B cell (primary cell): Measurements from ENCODE around the gene POLQ. TPM values are rescaled to one million over a fixed set of nuclear protein-coding genes. Genes with fewer than 3 reads are reported as not detected.

Experiments used
- ATAC-seq: fragments of 200-7000 bp; cut with Tn5 transposase; one replicate; pipeline ENCODE4 v1.10.0; 2021; ENCODE audit warnings: low read depth, mild to moderate bottlenecking, moderate number of reproducible peaks, moderate library complexity
- CTCF ChIA-PET: fragments of 350-600 bp; sonication (Branson Sonifier 250); formaldehyde crosslinking; loops from one replicate; lab custom pipeline; 2021; ENCODE audit warnings: antibody characterized with exemption, inconsistent platforms; lab: Charles Lee
- POLR2A ChIA-PET: fragments of 350-600 bp; sonication (Branson Sonifier 250); formaldehyde crosslinking; loops from one replicate; lab custom pipeline; 2021; ENCODE audit warnings: antibody characterized with exemption; lab: Charles Lee
- DNase-seq: peaks from one replicate; pipeline ENCODE4 v3.0.0; 2013
- H2AFZ ChIP-seq: 2 replicates; pipeline ENCODE4 v1.6.1; 2012; ENCODE audit warnings: mild to moderate bottlenecking, low read depth, low read length; ENCODE audit not compliant: insufficient read depth, poor library complexity, severe bottlenecking
- H3K27ac ChIP-seq, 2 donors: 1 replicate in 1 of 2; 2 replicates in 1 of 2; pipeline ENCODE4 v1.5.1; 2012 to 2013; ENCODE audit warnings: low read length in 2 of 2, mild to moderate bottlenecking in 2 of 2, moderate library complexity in 1 of 2
- H3K27me3 ChIP-seq, 4 experiments: fragments of 200-600 bp in 1 of 4; sonication (generic) in 1 of 4; replicated peaks in 1 of 4; 1 replicate in 2 of 4; 2 replicates in 2 of 4; pipeline versions ENCODE4 v1.6.1 to v1.7.0; 2013 to 2016; ENCODE audit warnings: low read length in 3 of 4, mild to moderate bottlenecking in 2 of 4, mixed read lengths in 1 of 4, moderate library complexity in 1 of 4; ENCODE audit not compliant: insufficient read depth in 4 of 4, control insufficient read depth in 3 of 4; ENCODE audit errors: control extremely low read depth in 1 of 4
- H3K36me3 ChIP-seq, 2 experiments: replicated peaks in 1 of 2; 1 replicate in 1 of 2; 2 replicates in 1 of 2; pipeline versions ENCODE4 v1.6.1 to v1.7.1; 2013; ENCODE audit warnings: low read length in 1 of 2; ENCODE audit not compliant: insufficient read depth in 2 of 2, control insufficient read depth in 1 of 2; ENCODE audit errors: control extremely low read depth in 1 of 2, extremely low read depth in 1 of 2
- H3K4me1 ChIP-seq, 2 donors: fragments of 200-600 bp in 1 of 2; sonication (generic) in 1 of 2; 1 replicate in 1 of 2; 2 replicates in 1 of 2; pipeline versions ENCODE4 v1.5.1 to v1.6.1; 2013 to 2017; ENCODE audit warnings: low read length in 2 of 2; ENCODE audit not compliant: control insufficient read depth in 2 of 2, insufficient read depth in 2 of 2
- H3K4me2 ChIP-seq: replicated peaks from 2 replicates; pipeline ENCODE3; 2012; ENCODE audit warnings: mild to moderate bottlenecking, low read depth, low read length; ENCODE audit not compliant: poor library complexity, severe bottlenecking
- H3K4me3 ChIP-seq, 5 experiments: fragments of 200-600 bp in 1 of 5; sonication (generic) in 1 of 5; 1 replicate in 3 of 5; 2 replicates in 2 of 5; pipeline versions ENCODE4 v1.5.1 to v1.7.0; 2011 to 2016; ENCODE audit warnings: low read length in 4 of 5, mild to moderate bottlenecking in 4 of 5, low read depth in 2 of 5, control low read depth in 1 of 5, moderate library complexity in 1 of 5; ENCODE audit not compliant: insufficient read depth in 1 of 5; ENCODE audit errors: control extremely low read depth in 1 of 5, extremely low read depth in 1 of 5
- H3K79me2 ChIP-seq: fragments of 200-600 bp; sonication (generic); one replicate; pipeline ENCODE4 v1.6.0; 2016; ENCODE audit warnings: low read length; ENCODE audit not compliant: control insufficient read depth, insufficient read depth
- H3K9ac ChIP-seq: fragments of 200-600 bp; sonication (generic); 2 replicates; pipeline ENCODE4 v1.6.1; 2017; ENCODE audit warnings: mild to moderate bottlenecking, low read length, moderate library complexity
- H3K9me3 ChIP-seq, 3 donors: one replicate each; pipeline versions ENCODE4 v1.6.1 to v1.7.1; 2013; ENCODE audit warnings: low read length in 2 of 3; ENCODE audit not compliant: control insufficient read depth in 2 of 3, insufficient read depth in 1 of 3; ENCODE audit errors: control extremely low read depth in 1 of 3
- H4K20me1 ChIP-seq: 2 replicates; pipeline ENCODE4 v1.6.0; 2012; ENCODE audit warnings: mild to moderate bottlenecking, low read length; ENCODE audit not compliant: insufficient read depth, control insufficient read depth, poor library complexity, severe bottlenecking
- H3K27ac Mint-ChIP-seq: one replicate; pipeline ENCODE4 v1.8.0; 2021; ENCODE audit warnings: mixed read lengths
- H3K27me3 Mint-ChIP-seq: one replicate; pipeline ENCODE4 v1.8.0; 2021; ENCODE audit warnings: mixed read lengths
- H3K4me1 Mint-ChIP-seq: one replicate; pipeline ENCODE4 v1.8.0; 2021; ENCODE audit warnings: mixed read lengths
- H3K4me3 Mint-ChIP-seq: one replicate; pipeline ENCODE4 v1.8.0; 2021; ENCODE audit warnings: mixed read lengths
- H3K9me3 Mint-ChIP-seq: one replicate; pipeline ENCODE4 v1.8.0; 2022; ENCODE audit warnings: mixed read lengths; ENCODE audit not compliant: insufficient read depth
- CTCF ChIP-seq: fragments of 200-600 bp; IDR thresholded peaks from one replicate; pipeline ENCODE4 v1.8.0; 2022; ENCODE audit warnings: antibody characterized with exemption, mild to moderate bottlenecking
- EZH2 ChIP-seq: IDR thresholded peaks from 2 replicates; pipeline ENCODE4 v1.6.1; 2012; ENCODE audit warnings: borderline replicate concordance, low read depth, mild to moderate bottlenecking, moderate library complexity, low read length; ENCODE audit not compliant: insufficient read depth, poor library complexity, severe bottlenecking
- WGBS: methylation state at CpG from one replicate; pipeline ENCODE4 v1.1.5; 2013; ENCODE audit warnings: missing lambda C conversion rate; ENCODE audit not compliant: insufficient coverage; 5-methylcytosine and 5-hydroxymethylcytosine counted together
- intact Hi-C: fragments of 100-400 bp; cut with micrococcal nuclease; formaldehyde crosslinking; loops from one replicate; pipeline ENCODE4 v1.10.0; 2022
- polyA plus RNA-seq: library from polyadenylated mRNA; depleted of rRNA; stranded (reverse); fragments of >200 nt; gene quantifications from 2 replicates; pipeline ENCODE4 v1.2.3, GENCODE V29; 2012
- total RNA-seq, 2 donors: library from RNA; stranded (reverse); fragments of 120-200 nt in 1 of 2; gene quantifications; 1 replicate in 1 of 2; 2 replicates in 1 of 2; pipeline versions ENCODE4 v1.2.3 to v1.2.4, GENCODE V29; 2013 to 2022

Gene POLQ
- total and polyA plus RNA-seq, 2 donors (not counting 1 experiment from before 2014, with no cell fraction given) = 0.25 to 0.79 TPM

- Histone ChIP-seq H3K9ac (peak overlapping the region; percentile 78), H3K4me1 (peaks cover 20 to 27% of the 10 kb centered on the region in 2 donors), H3K4me3 (peak overlapping the region; percentile 66 to 98 (median 79)), H3K4me2 (peak overlapping the region; percentile 94), H3K27me3 (no peaks in the 10 kb centered on the region), H2AFZ (peak overlapping the region; percentile 87), H4K20me1 (no peaks in the 10 kb centered on the region), H3K9me3 (peaks cover 0 to 4% (median 0%) of the 10 kb centered on the region in 3 donors), H3K79me2 (no peaks in the 10 kb centered on the region), H3K36me3 (no peaks in the 10 kb centered on the region), H3K27ac (no peak overlapping the region)
- ATAC-seq = no peak
- Mint-ChIP-seq H3K4me1 (peaks cover 27% of the 10 kb centered on the region), H3K27me3 (no peaks in the 10 kb centered on the region), H3K27ac (no peak overlapping the region), H3K9me3 (no peaks in the 10 kb centered on the region), H3K4me3 (peak overlapping the region; percentile 88)
- ChIA-PET POLR2A (interaction anchor here (0.6 kb wide), 2 partner anchors 1080 to 1819 kb away, joined by 3 read pairs; no protein-coding TSS in a partner anchor), CTCF (interaction anchor here (0.5 kb wide), 1 partner anchor 967 kb away, joined by 3 read pairs; no protein-coding TSS in a partner anchor)
- 6% methylated on average over 15 of the region's 18 CpGs for WGBS
- DNase-seq = no peak
- TF ChIP-seq CTCF (no peak), EZH2 (no peak)
- intact Hi-C loops = loop anchor here (5.0 to 10.0 kb wide), 6 partner anchors 547 to 1450 kb away; partner anchors contain the start of genes DTX3L, GSK3B, NDUFB4 and PARP9
Measured at GRCh38 chr3:121545049-121545573, 677 bp downstream of the POLQ start.

- H4K20me1 ChIP-seq = no peaks in the 10 kb centered on the region
- H3K9me3 ChIP-seq = no peaks in the 10 kb centered on the region
- Mint-ChIP-seq H3K4me3 (no peak overlapping the region), H3K4me1 (peaks cover 17% of the 10 kb centered on the region), H3K27ac (no peak overlapping the region), H3K9me3 (no peaks in the 10 kb centered on the region), H3K27me3 (no peaks in the 10 kb centered on the region)
- no peak overlapping the region for H3K4me3 ChIP-seq
- no peak overlapping the region for H2AFZ ChIP-seq
- H3K27me3 ChIP-seq = no peaks in the 10 kb centered on the region
- no peak overlapping the region for H3K9ac ChIP-seq
- H3K79me2 ChIP-seq = no peaks in the 10 kb centered on the region
- intact Hi-C loops = loop anchor here (10.0 kb wide), 2 partner anchors 948 to 1448 kb away; partner anchors contain the start of genes GSK3B and NDUFB4
- H3K4me1 ChIP-seq = peaks cover 8 to 11% of the 10 kb centered on the region in 2 donors
- H3K27ac ChIP-seq = no peak overlapping the region
- TF ChIP-seq EZH2 (no peak), CTCF (no peak)
- no peaks in the 10 kb centered on the region for H3K36me3 ChIP-seq
- ATAC-seq (no peak), DNase-seq (no peak)
- no peak overlapping the region for H3K4me2 ChIP-seq
- ChIA-PET POLR2A (no interaction called here), CTCF (interaction anchor here (1.1 kb wide), 1 partner anchor 1485 kb away, joined by 3 read pairs; no protein-coding TSS in a partner anchor)
Measured at GRCh38 chr3:121542924-121543323, 2.9 kb downstream of the POLQ start.
